Gastrocnemius medialis (tissue), 4 donors: ENCODE measurements around the gene IRX3. TPM values are rescaled to one million over a fixed set of nuclear protein-coding genes. Genes with fewer than 3 reads are reported as not detected.

Experiments used
- ATAC-seq, 2 donors: fragments of 150-250 bp; one replicate each; pipeline ENCODE4 v1.9.1; 2016
- DNase-seq, 2 donors: peaks; one replicate each; pipeline ENCODE4 v3.0.0-alpha.2; 2019
- H3K27ac ChIP-seq, 4 donors: fragments of 200-600 bp; sonication (generic); 1 replicate in 1 of 4; 2 replicates in 3 of 4; pipeline ENCODE4 v1.5.1; 2016 to 2018; ENCODE audit warnings: mild to moderate bottlenecking in 2 of 4, moderate library complexity in 1 of 4
- H3K27me3 ChIP-seq, 3 donors: fragments of 200-600 bp; sonication (generic) in 2 of 3; 1 replicate in 1 of 3; 2 replicates in 2 of 3; pipeline versions ENCODE4 v1.5.1 to v1.6.0; 2016 to 2019; ENCODE audit warnings: mild to moderate bottlenecking in 1 of 3, moderate library complexity in 1 of 3
- H3K36me3 ChIP-seq, 2 donors: fragments of 200-600 bp; sonication (generic) in 1 of 2; one replicate each; pipeline ENCODE4 v1.5.1; 2017 to 2018
- H3K4me1 ChIP-seq, 2 donors: fragments of 200-600 bp; sonication (generic) in 1 of 2; one replicate each; pipeline ENCODE4 v1.5.1; 2016 to 2017; ENCODE audit warnings: mild to moderate bottlenecking in 2 of 2
- H3K4me3 ChIP-seq, 4 donors: fragments of 200-600 bp; sonication (generic) in 3 of 4; 1 replicate in 1 of 4; 2 replicates in 3 of 4; pipeline ENCODE4 v1.5.1; 2016 to 2019; ENCODE audit warnings: mild to moderate bottlenecking in 2 of 4
- H3K9me3 ChIP-seq, 3 donors: fragments of 200-600 bp; sonication (generic) in 2 of 3; 1 replicate in 1 of 3; 2 replicates in 2 of 3; pipeline ENCODE4 v1.5.1; 2016 to 2019
- CTCF ChIP-seq, 5 experiments: fragments of 450-650 bp in 3 of 5; fragments of 200-600 bp in 2 of 5; sonication (generic) in 2 of 5; IDR thresholded peaks in 4 of 5; conservative IDR thresholded peaks in 1 of 5; 1 replicate in 4 of 5; 2 replicates in 1 of 5; pipeline ENCODE4 v1.5.1; 2016 to 2019; ENCODE audit warnings: antibody characterized with exemption in 5 of 5, mild to moderate bottlenecking in 3 of 5, moderate library complexity in 3 of 5
- POLR2A ChIP-seq, 2 donors: fragments of 450-650 bp; IDR thresholded peaks; one replicate each; pipeline ENCODE4 v1.6.1; 2017; ENCODE audit warnings: antibody characterized with exemption in 2 of 2, mild to moderate bottlenecking in 2 of 2, moderate library complexity in 2 of 2
- in situ Hi-C, 4 donors: fragments of 200-750 bp; cut with MboI; loops; one replicate each; pipeline versions ENCODE4 v1.15.0 to v1.8.0; 2017; ENCODE audit warnings: low sequenced_read_pairs in 4 of 4
- intact Hi-C: fragments of 100-400 bp; cut with DNase I; formaldehyde crosslinking; loops from one replicate; pipeline ENCODE4 v1.15.1; 2023; ENCODE audit warnings: low total_unique reads
- total RNA-seq, 4 donors: library from RNA; depleted of rRNA; stranded (reverse); fragments of >200 nt; gene quantifications; one replicate each; pipeline versions ENCODE4 v1.1.0 to v1.2.3, GENCODE V29; 2016

Gene IRX3
- total RNA-seq, 4 donors from 2014 or later = 3.5 to 40.6 (median 12.0) TPM

GRCh38 chr16:54275956-54276355, 10.6 kb downstream of the IRX3 start:
- no peak overlapping the region for H3K4me3 ChIP-seq
- no peaks in the 10 kb centered on the region for H3K27me3 ChIP-seq
- TF ChIP-seq POLR2A (IDR thresholded peaks at IDR 0.05) (no peak), CTCF (IDR thresholded peaks at IDR 0.05 in 4 of 5, conservative IDR thresholded peaks at IDR 0.05 in 1 of 5) (no peak)
- no peaks in the 10 kb centered on the region for H3K9me3 ChIP-seq
- in situ Hi-C loops = loop anchor here in 1 of 4 donors (25.0 kb wide), 1 partner anchor 661 kb away; the partner anchor contains the start of gene IRX5
- H3K27ac ChIP-seq = no peak overlapping the region
- ATAC-seq (no peak), DNase-seq (no peak)
- intact Hi-C loops = no loop called here
- no peaks in the 10 kb centered on the region for H3K4me1 ChIP-seq
- H3K36me3 ChIP-seq = no peaks in the 10 kb centered on the region

GRCh38 chr16:54273566-54273965, 13.0 kb downstream of the IRX3 start:
- TF ChIP-seq CTCF (IDR thresholded peaks at IDR 0.05 in 4 of 5, conservative IDR thresholded peaks at IDR 0.05 in 1 of 5) (no peak), POLR2A (IDR thresholded peaks at IDR 0.05) (no peak)
- Histone ChIP-seq H3K27me3 (no peaks in the 10 kb centered on the region), H3K4me1 (peaks cover 0 to 12% of the 10 kb centered on the region in 2 donors), H3K9me3 (no peaks in the 10 kb centered on the region), H3K27ac (no peak overlapping the region), H3K36me3 (no peaks in the 10 kb centered on the region), H3K4me3 (no peak overlapping the region)
- no peak for ATAC-seq
- in situ Hi-C loops = no loop called here
- intact Hi-C loops = no loop called here
- DNase-seq = no peak

- Histone ChIP-seq H3K27ac (no peak overlapping the region), H3K9me3 (no peaks in the 10 kb centered on the region), H3K27me3 (no peaks in the 10 kb centered on the region), H3K4me3 (no peak overlapping the region), H3K36me3 (no peaks in the 10 kb centered on the region), H3K4me1 (peaks cover 0 to 29% of the 10 kb centered on the region in 2 donors)
- no peak for ATAC-seq
- in situ Hi-C loops = no loop called here
- no peak for DNase-seq
- TF ChIP-seq POLR2A (IDR thresholded peaks at IDR 0.05) (no peak), CTCF (IDR thresholded peaks at IDR 0.05 in 4 of 5, conservative IDR thresholded peaks at IDR 0.05 in 1 of 5) (no peak)
- intact Hi-C loops = no loop called here
Observed at GRCh38 chr16:54270711-54271110, 15.9 kb downstream of the IRX3 start.

DNA sequence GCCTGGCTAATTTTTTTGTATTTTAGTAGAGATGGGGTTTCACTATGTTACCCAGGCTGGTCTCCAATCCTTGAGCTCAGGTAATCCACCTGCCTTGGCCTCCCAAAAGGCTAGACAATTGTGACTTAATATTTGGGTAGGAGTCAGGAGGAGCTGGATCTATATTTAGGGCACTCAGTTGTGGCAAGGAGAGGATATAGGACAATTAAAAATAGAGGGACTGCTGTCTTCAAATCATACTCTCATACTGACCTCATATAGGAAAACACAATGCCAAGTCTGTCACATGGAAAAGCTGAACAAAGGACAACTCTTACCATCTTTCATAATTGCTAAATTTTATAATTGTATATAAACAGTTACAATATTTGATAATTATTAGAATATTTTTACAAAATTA, 17.1 kb downstream of the IRX3 start:
- intact Hi-C loops (no loop called here), in situ Hi-C loops (no loop called here)
- H3K27me3 ChIP-seq = no peaks in the 10 kb centered on the region
- H3K27ac ChIP-seq = peak overlapping the region in 1 of 4 donors; percentile 67
- no peaks in the 10 kb centered on the region for H3K9me3 ChIP-seq
- peak in 1 of 2 donors; percentile 60 for ATAC-seq
- no peak for DNase-seq
- no peak overlapping the region for H3K4me3 ChIP-seq
- TF ChIP-seq CTCF (IDR thresholded peaks at IDR 0.05 in 4 of 5, conservative IDR thresholded peaks at IDR 0.05 in 1 of 5) = no peak
- no peak for TF ChIP-seq POLR2A (IDR thresholded peaks at IDR 0.05)
- H3K36me3 ChIP-seq = no peaks in the 10 kb centered on the region
- H3K4me1 ChIP-seq = peaks cover 0 to 29% of the 10 kb centered on the region in 2 donors

GRCh38 chr16:54268766-54269165, 17.8 kb downstream of the IRX3 start:
- in situ Hi-C loops = no loop called here
- Histone ChIP-seq H3K9me3 (no peaks in the 10 kb centered on the region), H3K4me1 (peaks cover 0 to 29% of the 10 kb centered on the region in 2 donors), H3K27ac (peak overlapping the region in 1 of 4 donors; percentile 67), H3K36me3 (no peaks in the 10 kb centered on the region), H3K27me3 (no peaks in the 10 kb centered on the region), H3K4me3 (no peak overlapping the region)
- TF ChIP-seq POLR2A (IDR thresholded peaks at IDR 0.05) = no peak
- TF ChIP-seq CTCF (IDR thresholded peaks at IDR 0.05 in 4 of 5, conservative IDR thresholded peaks at IDR 0.05 in 1 of 5) = no peak
- ATAC-seq = no peak
- intact Hi-C loops = no loop called here
- no peak for DNase-seq
